ENCODE results near the gene XYLT1. TPM values are rescaled to one million over a fixed set of nuclear protein-coding genes. Genes with fewer than 3 reads are reported as not detected.
A peak's percentile ranks its signal among the peaks of the same experiment; 100 is the strongest.

XYLT1 gene
- total and polyA plus RNA-seq, 2 of the 13 experiments (the other 11 are each of a cell fraction or from before 2014, with no cell fraction given): not detected

DNA sequence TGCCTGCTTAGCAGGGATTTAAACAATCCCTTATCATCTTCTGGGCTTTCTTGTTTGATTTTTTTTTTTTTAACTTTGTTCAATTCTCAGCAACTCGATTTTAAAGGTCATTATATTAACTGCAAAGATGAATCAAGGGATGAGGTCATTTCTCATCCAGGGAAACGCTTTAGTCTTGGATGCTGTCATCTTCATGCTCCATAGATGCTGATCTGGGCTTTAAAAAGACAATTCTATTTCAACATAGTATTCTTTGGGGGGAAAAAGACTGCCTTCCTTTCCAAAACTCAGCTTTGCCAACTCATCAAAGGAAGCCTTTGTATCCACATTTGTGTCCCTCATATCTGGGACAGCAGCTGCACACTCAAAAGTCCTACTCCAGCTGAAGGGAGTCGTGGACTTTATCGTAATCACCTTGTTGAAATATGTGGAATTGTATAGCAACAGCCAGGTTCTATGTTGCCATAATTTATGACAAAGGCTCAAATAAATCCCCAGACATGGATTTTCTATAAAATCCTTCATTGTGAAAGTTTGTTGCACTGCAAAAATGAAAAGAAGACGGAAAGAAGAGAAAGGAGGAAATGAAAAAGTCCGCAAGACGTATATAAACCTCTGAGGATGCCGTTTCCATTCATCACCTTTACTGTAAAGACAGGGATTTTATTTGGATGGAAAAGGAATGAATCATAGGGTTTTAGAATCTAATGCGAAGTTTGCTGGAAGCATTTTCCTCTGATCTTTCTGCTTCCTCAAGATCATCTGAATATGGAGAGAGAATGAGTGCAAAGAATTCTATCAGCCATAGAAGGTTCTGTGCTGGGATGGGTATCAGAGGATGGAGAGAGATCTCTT is 48.6 kb upstream of the XYLT1 start:
- no TSS peak for BruUV-seq (replicated peaks)
- H3K27me3 ChIP-seq (ENCODE audit: control insufficient read depth in 1 of 2, insufficient read depth in 2 of 2, low read length in 2 of 2): 0 out of 5 replicates have a peak, but pooled peaks cover 0 to 2% of the 10 kb centered on the region in 2 experiments
- no peak overlapping the region for H2AFZ ChIP-seq (ENCODE audit: low read length)
- H3K36me3 ChIP-seq (replicated peaks in 1 of 2; ENCODE audit: control insufficient read depth in 1 of 2, insufficient read depth in 2 of 2, low read length in 2 of 2): no peaks in the 10 kb centered on the region
- H3K4me2 ChIP-seq (ENCODE audit: low read depth, low read length): no peak overlapping the region
- DNase-seq (ENCODE audit: low spot score) (no peak), FAIRE-seq (no peak), ATAC-seq (no peak)
- WGBS (ENCODE audit: low lambda C conversion rate): 3% methylated on average over 9 of the region's 9 CpGs
- no peak overlapping the region for H3K4me3 ChIP-seq (replicated peaks in 1 of 3; ENCODE audit: insufficient read depth in 1 of 3, low read depth in 2 of 3, low read length in 3 of 3)
- H3K27ac ChIP-seq (ENCODE audit: extremely low read length, insufficient read depth, low read length): no peak overlapping the region
- intact Hi-C loops (cut with micrococcal nuclease; ENCODE audit: unreplicated experiment): no loop called here
- TF ChIP-seq SALL1 (CRISPR knock-in tag; IDR thresholded peaks at IDR 0.05) (no peak), ATF7 (IDR thresholded peaks at IDR 0.05) (peak; percentile 66), ATF7 (CRISPR knock-in tag; IDR thresholded peaks at IDR 0.05) (no peak)
- ChIA-PET CTCF (ENCODE audit: low intra/inter-chr PET ratio, low total read pairs) (no interaction called here), POLR2A (no interaction called here)
- H3K4me1 ChIP-seq (ENCODE audit: insufficient read depth, low read length): no peaks in the 10 kb centered on the region
- in situ Hi-C loops (cut with HindIII; ENCODE audit: extremely low pct_ligation_motif_present, low pct_unique_long_range_greater_than_20kb): no loop called here
- H3K9me3 ChIP-seq (ENCODE audit: low read length): no peaks in the 10 kb centered on the region
- no peaks in the 10 kb centered on the region for H4K20me1 ChIP-seq (ENCODE audit: insufficient read depth, low read length)
- no peak overlapping the region for H3K9ac ChIP-seq (ENCODE audit: insufficient read depth, low read depth, low read length)
- H3K79me2 ChIP-seq (ENCODE audit: insufficient read depth, low read length): no peaks in the 10 kb centered on the region

DNA sequence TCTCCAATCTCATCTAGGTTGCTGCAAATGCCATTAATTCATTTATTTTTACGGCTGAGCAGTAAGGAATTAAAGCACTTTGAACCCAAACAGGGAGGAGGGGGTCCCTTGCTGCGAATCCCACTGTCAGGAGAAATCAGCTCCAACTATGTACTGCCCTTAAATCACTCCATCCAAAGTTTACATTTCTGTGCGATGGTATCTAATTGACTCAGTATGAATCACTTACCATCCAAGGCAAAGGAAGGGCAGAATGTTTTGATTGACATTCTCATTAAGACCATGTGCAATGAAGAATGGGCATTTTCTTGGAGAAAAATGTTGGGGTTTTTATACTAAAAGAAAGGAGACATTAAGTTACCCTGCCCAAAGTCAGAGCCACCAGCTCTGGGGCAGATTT is 47.7 kb upstream of the XYLT1 start:
- no peak for DNase-seq (ENCODE audit: low spot score)
- Histone ChIP-seq H2AFZ (ENCODE audit: low read length) (no peak overlapping the region), H3K4me1 (ENCODE audit: insufficient read depth, low read length) (no peaks in the 10 kb centered on the region), H3K4me2 (ENCODE audit: low read depth, low read length) (no peak overlapping the region), H3K36me3 (replicated peaks in 1 of 2; ENCODE audit: control insufficient read depth in 1 of 2, insufficient read depth in 2 of 2, low read length in 2 of 2) (no peaks in the 10 kb centered on the region), H3K27me3 (ENCODE audit: control insufficient read depth in 1 of 2, insufficient read depth in 2 of 2, low read length in 2 of 2) (no peaks in the 10 kb centered on the region), H3K4me3 (replicated peaks in 1 of 3; ENCODE audit: insufficient read depth in 1 of 3, low read depth in 2 of 3, low read length in 3 of 3) (no peak overlapping the region), H3K27ac (ENCODE audit: extremely low read length, insufficient read depth, low read length) (no peak overlapping the region), H3K9me3 (ENCODE audit: low read length) (no peaks in the 10 kb centered on the region), H4K20me1 (ENCODE audit: insufficient read depth, low read length) (no peaks in the 10 kb centered on the region), H3K9ac (ENCODE audit: insufficient read depth, low read depth, low read length) (no peak overlapping the region), H3K79me2 (ENCODE audit: insufficient read depth, low read length) (no peaks in the 10 kb centered on the region)
- 4% methylated on average over 3 of the region's 3 CpGs for WGBS (ENCODE audit: low lambda C conversion rate)
- intact Hi-C loops (cut with micrococcal nuclease; ENCODE audit: unreplicated experiment) (no loop called here), in situ Hi-C loops (cut with HindIII; ENCODE audit: extremely low pct_ligation_motif_present, low pct_unique_long_range_greater_than_20kb) (no loop called here)
- FAIRE-seq: no peak
- ATAC-seq: no peak
- no TSS peak for BruUV-seq (replicated peaks)
- CTCF ChIA-PET (ENCODE audit: low intra/inter-chr PET ratio, low total read pairs): no interaction called here
- POLR2A ChIA-PET: no interaction called here
- no peak for TF ChIP-seq ASH2L (IDR thresholded peaks at IDR 0.05; ENCODE audit: insufficient read length, low read depth, low read length)
- TF ChIP-seq SMC3 (IDR thresholded peaks at IDR 0.05; ENCODE audit: low read length): no peak
- TF ChIP-seq KDM2A (CRISPR knock-in tag; IDR thresholded peaks at IDR 0.05; ENCODE audit: borderline replicate concordance, low read depth): no peak
- TF ChIP-seq ZNF619 (CRISPR knock-in tag; IDR thresholded peaks at IDR 0.05): no peak
- TF ChIP-seq HNRNPUL1 (IDR thresholded peaks at IDR 0.05; ENCODE audit: low read depth, low read length): no peak
- no peak for TF ChIP-seq ZNF678 (CRISPR knock-in tag; IDR thresholded peaks at IDR 0.05)
- no peak for TF ChIP-seq NCOA2 (CRISPR knock-in tag; IDR thresholded peaks at IDR 0.05)
- TF ChIP-seq ZNF253 (CRISPR knock-in tag; IDR thresholded peaks at IDR 0.05; ENCODE audit: borderline replicate concordance): no peak
- TF ChIP-seq, protein P1, sequence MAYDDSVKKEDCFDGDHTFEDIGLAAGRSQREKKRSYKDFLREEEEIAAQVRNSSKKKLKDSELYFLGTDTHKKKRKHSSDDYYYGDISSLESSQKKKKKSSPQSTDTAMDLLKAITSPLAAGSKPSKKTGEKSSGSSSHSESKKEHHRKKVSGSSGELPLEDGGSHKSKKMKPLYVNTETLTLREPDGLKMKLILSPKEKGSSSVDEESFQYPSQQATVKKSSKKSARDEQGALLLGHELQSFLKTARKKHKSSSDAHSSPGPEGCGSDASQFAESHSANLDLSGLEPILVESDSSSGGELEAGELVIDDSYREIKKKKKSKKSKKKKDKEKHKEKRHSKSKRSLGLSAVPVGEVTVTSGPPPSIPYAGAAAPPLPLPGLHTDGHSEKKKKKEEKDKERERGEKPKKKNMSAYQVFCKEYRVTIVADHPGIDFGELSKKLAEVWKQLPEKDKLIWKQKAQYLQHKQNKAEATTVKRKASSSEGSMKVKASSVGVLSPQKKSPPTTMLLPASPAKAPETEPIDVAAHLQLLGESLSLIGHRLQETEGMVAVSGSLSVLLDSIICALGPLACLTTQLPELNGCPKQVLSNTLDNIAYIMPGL (CRISPR knock-in tag; IDR thresholded peaks at IDR 0.05; ENCODE audit: borderline replicate concordance in 1 of 2, low read depth in 1 of 2): no peak
- TF ChIP-seq ZNF605 (CRISPR knock-in tag; IDR thresholded peaks at IDR 0.05): no peak
- TF ChIP-seq MED13 (CRISPR knock-in tag; IDR thresholded peaks at IDR 0.05): no peak
- TF ChIP-seq NFYB (CRISPR knock-in tag; IDR thresholded peaks at IDR 0.05): no peak
- TF ChIP-seq CHD4 (IDR thresholded peaks at IDR 0.05; ENCODE audit: borderline replicate concordance, low read length): no peak
- TF ChIP-seq ZNF143 (CRISPR knock-in tag; IDR thresholded peaks at IDR 0.05): no peak
- TF ChIP-seq ZFAT (CRISPR knock-in tag; conservative IDR thresholded peaks at IDR 0.05): no peak

Measured in HepG2 (cell line).